Right renal pelvis (tissue), 4 donors: Measurements from ENCODE around the gene PLEKHA5. TPM values are rescaled to one million over a fixed set of nuclear protein-coding genes. Genes with fewer than 3 reads are reported as not detected.
A peak's percentile ranks its signal among the peaks of the same experiment; 100 is the strongest.
"Not testable (repeated sequence)": the region's sequence is repeated elsewhere in the genome, so short reads cannot be mapped to it uniquely, and the experiment has no call there.

ENCODE experiments used
- DNase-seq, 4 donors: peaks; one replicate each; pipeline ENCODE4 v3.0.0-alpha.2; 2013; ENCODE audit warnings: low read depth in 4 of 4, low spot score in 3 of 4, missing footprints in 1 of 4
- polyA plus RNA-seq, 4 donors: library from polyadenylated mRNA; unstranded; fragments of 120-200 nt; gene quantifications; one replicate each; pipeline ENCODE4 v1.2.1, GENCODE V29; 2013; ENCODE audit not compliant: insufficient read length in 4 of 4

The PLEKHA5 gene, protein sequence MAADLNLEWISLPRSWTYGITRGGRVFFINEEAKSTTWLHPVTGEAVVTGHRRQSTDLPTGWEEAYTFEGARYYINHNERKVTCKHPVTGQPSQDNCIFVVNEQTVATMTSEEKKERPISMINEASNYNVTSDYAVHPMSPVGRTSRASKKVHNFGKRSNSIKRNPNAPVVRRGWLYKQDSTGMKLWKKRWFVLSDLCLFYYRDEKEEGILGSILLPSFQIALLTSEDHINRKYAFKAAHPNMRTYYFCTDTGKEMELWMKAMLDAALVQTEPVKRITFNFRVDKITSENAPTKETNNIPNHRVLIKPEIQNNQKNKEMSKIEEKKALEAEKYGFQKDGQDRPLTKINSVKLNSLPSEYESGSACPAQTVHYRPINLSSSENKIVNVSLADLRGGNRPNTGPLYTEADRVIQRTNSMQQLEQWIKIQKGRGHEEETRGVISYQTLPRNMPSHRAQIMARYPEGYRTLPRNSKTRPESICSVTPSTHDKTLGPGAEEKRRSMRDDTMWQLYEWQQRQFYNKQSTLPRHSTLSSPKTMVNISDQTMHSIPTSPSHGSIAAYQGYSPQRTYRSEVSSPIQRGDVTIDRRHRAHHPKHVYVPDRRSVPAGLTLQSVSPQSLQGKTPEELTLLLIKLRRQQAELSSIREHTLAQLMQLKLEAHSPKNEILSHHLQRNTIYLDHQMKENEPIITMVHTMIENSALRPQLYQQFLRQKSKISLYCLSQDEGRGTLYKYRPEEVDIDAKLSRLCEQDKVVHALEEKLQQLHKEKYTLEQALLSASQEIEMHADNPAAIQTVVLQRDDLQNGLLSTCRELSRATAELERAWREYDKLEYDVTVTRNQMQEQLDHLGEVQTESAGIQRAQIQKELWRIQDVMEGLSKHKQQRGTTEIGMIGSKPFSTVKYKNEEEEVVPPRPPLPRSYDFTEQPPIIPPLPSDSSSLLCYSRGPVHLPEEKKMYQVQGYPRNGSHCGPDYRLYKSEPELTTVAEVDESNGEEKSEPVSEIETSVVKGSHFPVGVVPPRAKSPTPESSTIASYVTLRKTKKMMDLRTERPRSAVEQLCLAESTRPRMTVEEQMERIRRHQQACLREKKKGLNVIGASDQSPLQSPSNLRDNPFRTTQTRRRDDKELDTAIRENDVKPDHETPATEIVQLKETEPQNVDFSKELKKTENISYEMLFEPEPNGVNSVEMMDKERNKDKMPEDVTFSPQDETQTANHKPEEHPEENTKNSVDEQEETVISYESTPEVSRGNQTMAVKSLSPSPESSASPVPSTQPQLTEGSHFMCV
- polyA plus RNA-seq, result 100 to 1,000 TPM in 3 of 4 donors, 10 to 100 TPM in 1; 79.6 to 103 (median 102) TPM

DNA sequence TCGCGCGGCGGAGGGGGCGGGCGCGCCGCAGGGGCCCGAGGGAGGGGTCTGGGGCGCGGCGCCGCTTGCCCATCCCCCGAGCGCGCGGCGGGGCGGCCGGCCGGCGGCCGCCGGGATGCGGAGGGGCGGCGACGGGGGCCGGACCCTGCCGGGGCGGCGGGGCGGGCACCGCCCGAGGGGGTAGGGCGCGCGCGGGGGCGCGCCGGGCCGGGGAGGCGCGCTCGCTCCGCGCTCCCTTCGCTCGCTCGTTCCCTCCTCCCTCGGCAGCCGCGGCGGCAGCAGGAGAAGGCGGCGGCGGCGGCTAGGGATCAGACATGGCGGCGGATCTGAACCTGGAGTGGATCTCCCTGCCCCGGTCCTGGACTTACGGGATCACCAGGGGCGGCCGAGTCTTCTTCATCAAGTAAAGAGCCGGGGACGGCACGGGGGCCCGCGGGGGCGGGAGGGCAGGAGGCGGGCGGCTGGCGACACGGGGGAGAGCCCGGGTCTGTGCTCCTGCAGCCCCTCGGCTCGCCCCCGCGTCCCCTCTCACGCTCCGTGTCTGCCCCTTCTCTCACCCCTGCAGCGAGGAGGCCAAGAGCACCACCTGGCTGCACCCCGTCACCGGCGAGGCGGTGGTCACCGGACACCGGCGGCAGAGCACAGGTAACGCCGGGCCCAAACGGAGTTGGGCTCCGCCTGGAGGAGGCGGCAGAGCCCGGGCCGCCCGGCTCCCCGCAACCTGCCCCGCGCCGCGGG, at the start of gene PLEKHA5:
Gene PLEKHA5, plus strand, starts transcription at position 248 of the 738 bp plus-strand sequence. Its CDS starts 67 bp downstream, at position 315.
- DNase-seq, result peak; percentile 55 to 66 (median 58)

DNA sequence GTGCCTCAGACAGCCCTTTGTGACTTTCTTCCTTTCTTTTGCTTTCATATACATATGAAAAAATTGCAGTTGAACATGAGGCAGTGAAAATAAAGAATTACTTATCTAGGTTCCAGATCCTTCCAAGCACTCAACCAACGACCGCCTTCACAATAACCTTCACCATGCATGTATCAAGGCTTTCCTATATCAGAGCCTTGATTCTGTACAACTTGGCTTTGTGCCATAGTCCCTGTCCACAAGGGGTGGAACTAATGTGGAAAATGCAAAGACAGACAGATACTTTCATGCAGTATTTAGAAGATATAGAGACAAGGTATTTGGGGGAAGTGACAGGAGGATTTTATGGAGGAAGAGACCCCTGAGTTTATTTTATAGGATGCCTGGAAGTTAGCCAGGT, 48.6 kb upstream of the PLEKHA5 start:
- no peak for DNase-seq

DNA sequence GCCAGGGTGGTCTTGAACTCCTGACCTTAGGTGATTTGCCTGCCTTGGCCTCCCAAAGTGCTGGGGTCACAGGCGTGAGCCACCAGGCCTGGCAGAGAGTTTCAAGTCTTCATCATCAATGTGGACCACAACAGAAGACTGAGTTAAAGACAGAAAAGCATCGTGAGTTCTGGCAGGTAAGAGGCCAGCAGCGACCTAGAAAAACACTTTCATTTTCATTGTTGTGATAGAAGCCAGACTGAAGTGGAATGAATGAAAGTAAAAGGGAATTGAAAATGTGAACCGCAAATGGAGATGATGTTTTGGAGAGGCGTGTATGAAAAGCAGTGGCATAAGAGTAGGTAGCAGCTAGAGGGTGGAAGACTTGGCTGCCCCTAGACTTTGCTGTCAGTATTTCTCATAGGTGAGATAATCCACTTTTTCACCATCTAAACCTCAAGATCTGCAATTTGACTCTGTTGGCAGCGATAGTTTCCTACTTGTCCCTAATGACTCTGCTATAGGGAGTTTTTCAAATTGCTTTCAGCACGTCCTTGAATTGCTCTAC, 47.1 kb upstream of the PLEKHA5 start:
- no peak for DNase-seq

DNA sequence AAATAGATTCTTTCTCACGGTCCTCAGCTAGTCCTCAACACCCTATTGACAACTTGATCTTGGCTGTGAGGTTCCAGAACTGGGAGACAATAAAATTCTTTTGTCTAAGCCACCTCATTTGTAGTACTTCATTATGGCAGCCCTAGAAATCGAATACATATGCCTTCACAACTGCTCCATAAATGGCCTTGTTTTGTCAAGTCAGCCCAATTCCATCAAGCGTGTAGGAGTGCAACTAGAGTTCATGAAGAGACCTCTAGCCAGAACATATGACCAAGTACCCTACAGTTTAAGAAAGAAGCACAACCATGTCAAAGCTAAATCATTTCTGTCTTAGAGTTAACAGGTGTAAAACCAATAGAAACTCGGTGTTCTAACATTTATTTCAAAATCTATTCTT, 45.0 kb upstream of the PLEKHA5 start:
- DNase-seq, result no peak

DNA sequence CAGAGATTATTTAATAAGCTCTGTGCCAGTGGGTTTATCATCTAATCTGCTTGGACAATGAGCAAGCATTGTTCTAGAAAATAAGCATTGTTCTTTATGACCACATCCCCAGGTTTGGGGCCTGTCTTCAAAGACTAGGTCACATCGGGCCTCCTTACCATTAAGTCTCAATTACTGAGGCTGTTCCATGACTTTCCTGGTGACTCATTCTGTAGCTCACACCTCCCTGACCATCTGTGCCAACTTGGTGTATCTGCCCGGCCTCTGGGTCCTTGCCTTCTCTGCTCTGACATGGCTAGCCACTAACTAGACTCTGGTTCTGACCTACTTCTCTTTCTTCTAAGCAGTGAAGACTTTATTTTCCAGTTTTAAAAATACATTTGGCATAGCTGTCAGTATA, 44.4 kb upstream of the PLEKHA5 start:
- no peak for DNase-seq

DNA sequence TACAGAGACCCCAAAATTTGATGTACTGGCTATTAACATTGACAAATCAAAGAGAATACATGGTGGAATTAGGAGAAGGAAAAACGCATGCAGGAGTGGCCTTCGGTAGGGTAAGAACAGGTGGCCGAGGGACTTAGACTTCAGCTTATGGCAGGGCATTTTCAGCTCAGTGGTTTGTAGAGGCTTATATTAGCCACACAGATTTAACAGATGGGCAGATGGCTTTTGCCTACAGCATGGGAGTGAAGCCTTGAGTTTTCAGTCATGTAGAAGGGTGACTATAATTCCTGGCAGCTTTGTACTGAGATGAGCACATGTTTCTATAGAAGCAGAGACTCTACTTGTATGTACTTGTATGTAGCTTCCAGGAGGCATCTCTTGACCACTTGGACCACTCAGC, 40.9 kb upstream of the PLEKHA5 start:
- no peak for DNase-seq

DNA sequence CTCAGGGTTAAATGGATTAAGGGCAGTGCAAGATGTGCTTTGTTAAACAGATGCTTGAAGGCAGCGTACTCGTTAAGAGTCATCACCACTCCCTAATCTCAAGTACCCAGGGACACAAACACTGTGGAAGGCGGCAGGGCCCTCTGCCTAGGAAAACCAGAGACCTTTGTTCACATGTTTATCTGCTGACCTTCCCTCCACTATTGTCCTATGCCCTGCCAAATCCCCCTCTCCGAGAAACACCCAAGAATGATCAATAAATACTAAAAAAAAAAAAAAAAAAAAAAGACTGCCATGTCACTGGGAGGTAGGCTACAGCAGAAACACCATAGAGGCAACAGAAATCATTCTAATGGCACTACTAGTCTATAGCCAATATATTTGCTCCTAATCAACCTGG, 37.1 kb upstream of the PLEKHA5 start:
- not testable (repeated sequence) for DNase-seq

DNA sequence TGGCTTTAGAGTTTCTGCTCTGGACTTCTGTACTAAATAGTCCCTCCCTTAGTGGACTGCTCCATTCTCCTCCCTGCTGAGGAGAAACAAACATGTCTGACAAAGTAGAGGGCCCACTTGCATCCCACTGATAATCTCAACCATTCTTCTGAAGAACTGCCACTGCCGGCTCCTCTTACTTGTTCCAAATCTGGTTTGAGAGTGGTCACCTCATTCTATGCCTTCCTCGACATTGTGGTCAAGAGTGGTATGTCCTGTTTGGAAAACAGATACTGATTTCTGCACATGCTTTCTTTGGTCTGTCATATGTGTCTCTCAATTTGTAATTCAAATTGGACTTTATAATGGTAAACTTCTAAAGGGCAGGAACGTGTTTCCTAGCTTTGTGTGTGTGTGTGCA, 36.3 kb upstream of the PLEKHA5 start:
- no peak for DNase-seq

DNA sequence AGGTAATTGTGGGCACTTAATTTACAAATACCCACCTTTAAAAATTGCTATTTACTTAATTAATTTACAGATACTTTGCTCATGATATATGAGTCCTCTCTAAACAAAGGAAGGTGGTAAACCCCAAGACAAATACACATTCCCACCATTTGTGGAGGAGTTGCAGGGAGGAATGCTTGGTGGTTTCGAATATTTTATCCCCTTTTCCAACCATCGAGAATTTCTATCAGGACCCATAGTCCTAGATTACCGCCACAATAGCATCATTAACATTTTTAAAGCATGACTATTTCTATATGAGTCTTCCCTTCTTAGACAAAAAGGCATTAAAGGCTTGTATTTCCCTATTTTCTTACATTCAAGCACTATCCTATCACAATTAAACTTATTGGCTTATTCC, 34.2 kb upstream of the PLEKHA5 start:
- no peak for DNase-seq

DNA sequence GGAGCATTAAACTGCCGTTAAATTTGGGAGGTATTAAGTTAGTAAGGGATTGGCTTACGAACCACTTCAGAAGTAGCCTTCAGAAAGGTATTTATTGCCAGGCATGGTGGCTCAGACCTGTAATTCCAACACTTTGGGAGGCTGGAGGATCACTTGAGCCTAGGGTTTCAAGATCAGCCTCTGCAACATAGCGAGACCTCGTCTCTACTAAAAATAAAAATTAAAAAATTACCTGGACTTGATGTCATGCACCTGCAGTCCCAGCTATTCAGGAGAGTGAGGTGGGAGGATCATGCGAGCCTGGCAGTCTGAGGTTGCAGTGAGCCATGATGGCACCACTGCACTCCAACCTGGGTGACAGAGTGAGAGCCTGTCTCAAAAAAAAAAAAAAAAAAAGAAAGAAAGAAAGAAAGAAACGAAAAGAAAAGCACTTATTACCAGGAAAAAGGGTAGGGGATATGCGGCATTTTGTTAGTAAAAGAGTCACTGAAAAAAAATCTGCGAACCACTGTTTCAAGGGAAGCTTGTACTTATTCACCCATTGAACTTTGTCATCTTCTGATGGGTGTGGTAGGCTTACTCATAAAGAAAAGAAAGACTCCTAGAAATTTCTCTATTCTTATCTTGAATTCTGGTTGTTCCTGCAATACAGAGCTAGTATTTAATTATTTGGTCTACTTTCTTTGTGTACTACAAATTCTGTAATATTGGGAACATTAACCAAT, 33.6 kb upstream of the PLEKHA5 start:
- no peak for DNase-seq

DNA sequence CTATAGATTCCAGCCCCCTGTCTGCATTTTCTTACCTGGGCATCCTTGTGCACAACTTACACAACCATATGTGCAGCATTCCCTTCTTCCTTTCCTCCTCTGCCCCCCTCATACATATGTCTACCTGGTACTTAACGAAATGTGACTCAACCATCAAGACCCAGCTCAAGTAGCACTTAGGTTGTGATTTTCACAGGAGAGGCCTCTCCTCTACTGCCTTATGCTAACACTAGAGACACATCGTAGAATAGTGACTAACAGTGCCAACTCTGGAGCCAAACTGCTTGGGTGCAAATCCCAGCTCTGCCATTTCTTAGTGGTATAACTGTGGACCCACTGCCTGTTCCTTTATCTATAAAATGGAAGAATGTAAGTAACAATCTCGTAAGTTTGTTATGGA, 24.1 kb upstream of the PLEKHA5 start:
- DNase-seq, result no peak

DNA sequence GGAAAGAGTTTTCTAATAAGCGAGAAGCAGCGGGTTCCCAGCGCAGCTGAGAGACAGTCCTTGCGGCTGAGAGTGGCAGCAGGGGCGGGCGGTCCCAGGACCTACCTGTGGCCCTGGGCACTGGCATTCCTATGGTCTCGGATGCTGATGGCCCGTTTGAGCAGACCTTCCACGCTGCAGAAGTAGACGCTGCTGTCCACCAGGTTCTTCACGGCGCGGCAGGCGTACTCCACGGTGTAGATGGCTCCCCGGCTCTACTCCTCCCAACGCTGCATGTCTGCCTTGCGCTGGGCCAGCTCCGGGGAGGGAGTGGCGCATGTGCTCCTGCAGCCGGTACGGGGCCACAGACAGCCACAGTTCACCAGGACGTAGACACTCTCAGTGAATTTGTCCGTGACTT, 21.8 kb upstream of the PLEKHA5 start:
- DNase-seq, result no peak

DNA sequence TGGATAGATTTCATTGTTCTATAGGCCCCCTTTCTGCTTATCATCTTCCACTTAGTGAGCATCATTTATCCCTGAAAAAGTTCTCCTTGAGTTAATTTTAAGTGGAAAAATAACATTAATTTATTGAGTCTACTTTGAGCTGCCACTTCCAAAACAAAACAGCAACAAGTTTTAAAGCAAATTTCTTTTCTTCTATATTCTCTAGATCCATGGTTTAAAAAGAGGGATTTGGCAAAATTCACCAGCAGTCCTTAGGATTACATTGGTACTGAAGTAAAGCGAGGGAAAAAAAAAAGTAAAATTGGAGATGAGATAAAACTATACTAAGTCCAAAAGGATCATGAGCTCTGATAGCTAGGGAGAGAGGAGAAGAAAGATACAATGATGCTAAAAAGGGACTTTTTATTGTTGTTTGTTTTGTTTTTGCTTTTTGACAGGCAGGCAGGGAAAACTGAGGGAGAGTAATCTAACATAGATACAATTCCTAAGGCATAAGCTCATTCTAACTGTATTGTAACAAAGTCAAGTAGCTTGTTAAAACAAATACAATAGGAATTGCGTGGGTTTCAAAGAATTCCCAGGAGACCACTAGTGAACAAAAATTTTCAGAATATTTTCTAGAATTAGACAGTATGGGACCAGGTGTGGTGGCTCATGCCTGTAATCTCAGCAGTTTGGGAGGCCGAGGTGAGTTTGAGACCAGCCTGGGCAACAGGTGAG, 19.2 kb upstream of the PLEKHA5 start:
- no peak for DNase-seq

DNA sequence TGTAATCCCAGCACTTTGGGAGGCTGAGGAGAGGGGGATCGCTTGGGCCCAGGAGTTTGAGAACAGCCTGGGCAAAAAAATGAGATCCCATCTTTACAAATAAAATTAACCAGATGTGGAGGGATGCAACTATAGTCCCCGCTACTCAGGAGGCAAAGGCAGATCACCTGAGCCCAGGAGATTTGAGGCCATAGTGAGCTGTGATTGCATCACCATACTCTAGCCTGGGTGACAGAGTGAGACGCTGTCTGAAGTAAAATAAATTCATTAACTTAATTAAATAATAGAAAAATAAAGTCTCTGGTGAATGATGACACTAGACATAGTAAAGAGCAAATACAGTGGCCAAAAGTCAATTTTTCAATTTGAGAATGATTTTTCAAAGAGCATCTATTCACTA, 16.1 kb upstream of the PLEKHA5 start:
- DNase-seq, result no peak

DNA sequence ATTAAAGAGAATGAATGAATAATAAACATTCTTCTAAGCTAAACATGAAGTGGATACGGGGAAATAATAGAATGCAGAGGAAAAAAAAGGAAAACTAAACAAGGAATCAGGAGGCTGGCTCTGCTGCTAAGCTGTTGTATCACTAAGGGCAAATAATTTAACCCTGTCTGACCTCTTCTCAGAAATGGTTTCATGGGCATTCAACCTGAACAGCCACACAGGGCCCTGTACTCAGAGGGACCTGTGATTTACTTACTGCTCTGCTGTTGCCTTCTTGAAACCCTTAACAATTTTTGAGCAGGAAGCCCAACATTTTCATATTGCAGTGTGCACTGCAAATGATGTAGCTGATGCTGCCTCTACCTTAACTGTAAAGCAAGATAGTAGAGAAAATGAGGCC, 14.2 kb upstream of the PLEKHA5 start:
- DNase-seq, result no peak

DNA sequence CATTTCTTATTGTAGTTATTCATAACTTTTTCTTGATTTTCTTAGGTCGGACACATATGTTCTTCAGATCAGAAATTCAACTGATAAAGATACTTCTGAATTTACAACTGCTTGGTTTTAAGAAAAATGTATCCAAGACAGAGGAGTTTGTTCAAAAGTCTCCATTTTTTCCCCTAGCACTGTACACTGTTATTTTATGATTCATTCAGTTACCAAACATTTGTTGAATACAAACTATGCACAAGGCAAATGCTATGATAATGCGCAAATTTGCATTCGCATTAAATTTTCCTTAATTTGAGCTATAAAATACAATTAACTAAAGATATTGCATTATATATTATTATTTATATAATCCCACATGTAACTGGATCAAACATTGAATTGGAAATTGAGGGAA, 10.1 kb upstream of the PLEKHA5 start:
- no peak for DNase-seq

DNA sequence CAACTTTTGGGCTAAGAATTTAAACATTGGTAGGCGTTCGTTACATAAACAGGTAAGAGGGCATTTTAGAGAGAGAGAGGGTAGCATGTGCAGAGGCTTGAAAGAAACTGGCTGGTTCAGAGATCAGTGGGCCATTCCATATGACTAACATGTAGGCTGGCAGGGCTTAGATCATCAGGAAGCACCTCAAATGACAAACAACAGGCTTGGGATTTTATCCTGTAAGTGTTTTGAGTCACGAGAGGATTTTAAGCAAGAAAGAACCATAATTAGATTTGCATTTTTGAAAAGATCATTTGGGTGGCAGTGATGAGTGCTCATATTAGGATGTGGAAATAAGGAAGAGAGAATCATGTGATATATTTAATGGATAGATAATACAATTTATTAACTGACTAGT, 8.7 kb upstream of the PLEKHA5 start:
- DNase-seq, result no peak

DNA sequence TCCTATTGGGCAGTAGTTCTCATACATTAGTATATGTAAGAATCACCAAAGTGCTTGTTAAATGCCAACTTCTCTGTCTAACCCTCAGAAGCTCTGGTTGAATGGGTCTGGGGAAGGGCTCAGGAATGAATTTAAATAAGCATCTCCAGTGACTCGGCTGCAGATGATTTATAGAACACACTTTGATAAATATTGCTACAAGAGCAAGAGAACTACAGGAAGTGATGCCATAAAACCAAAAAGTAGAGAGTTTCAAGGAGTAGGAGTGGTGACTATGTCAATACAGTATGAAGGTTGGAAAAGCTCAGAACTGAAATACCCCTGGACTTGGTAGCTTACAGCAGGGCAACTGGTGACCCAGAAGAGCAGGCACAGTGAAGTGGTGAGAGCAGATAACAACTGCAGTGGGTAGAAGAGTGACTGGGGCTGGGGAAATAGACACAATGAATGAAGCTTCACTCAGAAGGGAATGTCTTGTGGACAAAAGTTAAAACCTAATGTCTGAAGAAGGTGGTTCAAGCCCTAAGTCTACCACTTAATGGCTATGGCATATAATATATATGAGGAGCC, 8.0 kb upstream of the PLEKHA5 start:
- no peak for DNase-seq
